Kidney epithelial cell (primary cell): ENCODE results near the gene HLA-DPA1. TPM values are rescaled to one million over a fixed set of nuclear protein-coding genes. Genes with fewer than 3 reads are reported as not detected.
"Not testable (repeated sequence)": the region's sequence is repeated elsewhere in the genome, so short reads cannot be mapped to it uniquely, and the experiment has no call there.

ENCODE experiments used
- DNase-seq: peaks from one replicate; pipeline ENCODE4 v3.0.0-alpha.2; 2010; ENCODE audit warnings: low read depth
- H3K27me3 ChIP-seq: 2 replicates; pipeline ENCODE4 v1.6.0; 2011; ENCODE audit warnings: low read length; ENCODE audit not compliant: control insufficient read depth, insufficient read depth
- H3K36me3 ChIP-seq: 2 replicates; pipeline ENCODE4 v1.5.1; 2011; ENCODE audit warnings: low read length; ENCODE audit not compliant: control insufficient read depth, insufficient read depth
- H3K4me3 ChIP-seq: 2 replicates; pipeline ENCODE4 v1.5.1; 2011; ENCODE audit warnings: low read depth, mild to moderate bottlenecking, control low read depth, low read length
- CTCF ChIP-seq: IDR thresholded peaks from 2 replicates; pipeline ENCODE4 v1.5.1; 2011; ENCODE audit warnings: mild to moderate bottlenecking, moderate library complexity, low read length, control low read depth, inconsistent platforms; ENCODE audit not compliant: insufficient read depth, poor library complexity, severe bottlenecking
- total RNA-seq: library from RNA; depleted of rRNA; stranded (reverse); fragments of >200 nt; gene quantifications from 2 replicates; pipeline ENCODE4 v1.2.3, GENCODE V29; 2015

HLA-DPA1 gene
- total RNA-seq, 1 donor from 2014 or later = 0.29 TPM

- no peak overlapping the region for H3K4me3 ChIP-seq
- H3K36me3 ChIP-seq = no peaks in the 10 kb centered on the region
- no peak for TF ChIP-seq CTCF
- no peak for DNase-seq
- H3K27me3 ChIP-seq = peaks cover 8% of the 10 kb centered on the region
These were observed 4.3 kb downstream of the HLA-DPA1 start for GRCh38 chr6:33069021-33069738.

GRCh38 chr6:33066917-33067521, 6.4 kb downstream of the HLA-DPA1 start:
- TF ChIP-seq CTCF = no peak
- peaks cover 2% of the 10 kb centered on the region for H3K27me3 ChIP-seq
- no peak overlapping the region for H3K4me3 ChIP-seq
- H3K36me3 ChIP-seq = no peaks in the 10 kb centered on the region
- no peak for DNase-seq

- DNase-seq = no peak
- Histone ChIP-seq H3K36me3 (no peaks in the 10 kb centered on the region), H3K27me3 (no peaks in the 10 kb centered on the region), H3K4me3 (no peak overlapping the region)
- no peak for TF ChIP-seq CTCF
These were observed 8.1 kb downstream of the HLA-DPA1 start for GRCh38 chr6:33065312-33065711.

GRCh38 chr6:33064723-33065122, 8.7 kb downstream of the HLA-DPA1 start:
- H3K4me3 ChIP-seq = no peak overlapping the region
- no peak for DNase-seq
- TF ChIP-seq CTCF = no peak

GRCh38 chr6:33063435-33063834, 10.0 kb downstream of the HLA-DPA1 start:
- not testable (repeated sequence) for H3K27me3 ChIP-seq, H3K4me3 ChIP-seq, DNase-seq, H3K36me3 ChIP-seq

More at GRCh38 chr6:33064723-33065122, 8.7 kb downstream of the HLA-DPA1 start:
- Histone ChIP-seq H3K36me3 (no peaks in the 10 kb centered on the region), H3K27me3 (no peaks in the 10 kb centered on the region)

- Histone ChIP-seq H3K4me3 (no peak overlapping the region), H3K36me3 (no peaks in the 10 kb centered on the region), H3K27me3 (peaks cover 2% of the 10 kb centered on the region)
- no peak for TF ChIP-seq CTCF
- DNase-seq = no peak
These were observed 11.5 kb downstream of the HLA-DPA1 start for GRCh38 chr6:33061987-33062386.
